ENCODE results near the gene SPATS2L.

DNA sequence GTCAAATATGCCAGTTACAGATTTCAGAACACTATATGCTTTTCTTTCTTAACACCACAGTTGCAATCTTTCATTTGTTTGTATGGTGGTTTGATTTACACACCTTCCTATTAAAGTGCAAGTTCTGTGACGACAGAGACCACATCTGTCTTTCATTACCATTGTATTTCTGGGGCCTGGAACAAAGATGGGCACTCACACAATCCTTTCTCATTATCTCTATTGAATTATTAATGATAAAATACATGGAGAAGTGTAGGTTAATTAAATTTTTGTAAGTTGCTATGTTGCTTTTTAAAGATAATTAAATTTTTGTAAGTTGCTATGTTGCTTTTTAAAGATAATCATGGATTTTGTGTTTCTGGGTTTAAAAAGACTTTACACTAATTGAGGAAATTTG lies 123.5 kb downstream of the SPATS2L start:
- TF ChIP-seq, protein P1, sequence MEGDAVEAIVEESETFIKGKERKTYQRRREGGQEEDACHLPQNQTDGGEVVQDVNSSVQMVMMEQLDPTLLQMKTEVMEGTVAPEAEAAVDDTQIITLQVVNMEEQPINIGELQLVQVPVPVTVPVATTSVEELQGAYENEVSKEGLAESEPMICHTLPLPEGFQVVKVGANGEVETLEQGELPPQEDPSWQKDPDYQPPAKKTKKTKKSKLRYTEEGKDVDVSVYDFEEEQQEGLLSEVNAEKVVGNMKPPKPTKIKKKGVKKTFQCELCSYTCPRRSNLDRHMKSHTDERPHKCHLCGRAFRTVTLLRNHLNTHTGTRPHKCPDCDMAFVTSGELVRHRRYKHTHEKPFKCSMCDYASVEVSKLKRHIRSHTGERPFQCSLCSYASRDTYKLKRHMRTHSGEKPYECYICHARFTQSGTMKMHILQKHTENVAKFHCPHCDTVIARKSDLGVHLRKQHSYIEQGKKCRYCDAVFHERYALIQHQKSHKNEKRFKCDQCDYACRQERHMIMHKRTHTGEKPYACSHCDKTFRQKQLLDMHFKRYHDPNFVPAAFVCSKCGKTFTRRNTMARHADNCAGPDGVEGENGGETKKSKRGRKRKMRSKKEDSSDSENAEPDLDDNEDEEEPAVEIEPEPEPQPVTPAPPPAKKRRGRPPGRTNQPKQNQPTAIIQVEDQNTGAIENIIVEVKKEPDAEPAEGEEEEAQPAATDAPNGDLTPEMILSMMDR (IDR thresholded peaks at IDR 0.05): no peak
- no peak for TF ChIP-seq POLR2A (IDR thresholded peaks at IDR 0.05)
- TF ChIP-seq POLR2AphosphoS5 (IDR thresholded peaks at IDR 0.05): no peak

Data from prostate gland (tissue), 2 donors.